Keratinocyte (primary cell): ENCODE measurements around the gene CFAP69.

Source experiments
- EZH2 ChIP-seq: IDR thresholded peaks from one replicate; pipeline ENCODE4 v1.6.1; 2012; ENCODE audit warnings: inconsistent platforms, mild to moderate bottlenecking, low read length, moderate library complexity
- TF ChIP-seq, protein P1 (sequence below), 3 experiments: IDR thresholded peaks in 1 of 3; conservative IDR thresholded peaks in 1 of 3; optimal IDR thresholded peaks in 1 of 3; 2 replicates in 2 of 3; 3 replicates in 1 of 3; pipeline versions ENCODE3 to v1.5.1; 2011; ENCODE audit warnings: low read length in 3 of 3, mild to moderate bottlenecking in 3 of 3, moderate library complexity in 2 of 3, control low read depth in 1 of 3, inconsistent platforms in 1 of 3; ENCODE audit not compliant: insufficient read depth in 2 of 3; ENCODE audit errors: extremely low read depth in 1 of 3

DNA sequence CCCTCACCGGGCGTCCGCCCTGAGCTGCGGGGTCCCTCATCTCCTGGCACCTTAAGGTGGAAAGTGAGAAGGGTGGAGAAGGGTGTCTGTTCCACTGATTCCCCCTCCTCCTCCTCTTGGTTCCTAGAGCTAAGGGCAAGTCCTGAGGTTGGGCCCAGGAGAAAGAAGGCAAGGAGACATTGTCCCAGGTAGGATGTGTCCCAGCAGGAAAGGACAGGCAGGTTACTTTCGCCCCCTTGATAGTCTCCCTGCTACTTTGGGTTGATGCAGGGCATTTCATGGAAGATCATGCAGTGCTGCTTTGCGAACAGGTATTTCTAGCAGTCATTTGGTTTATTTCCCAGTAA, 32.9 kb upstream of the CFAP69 start:
- TF ChIP-seq, protein P1, sequence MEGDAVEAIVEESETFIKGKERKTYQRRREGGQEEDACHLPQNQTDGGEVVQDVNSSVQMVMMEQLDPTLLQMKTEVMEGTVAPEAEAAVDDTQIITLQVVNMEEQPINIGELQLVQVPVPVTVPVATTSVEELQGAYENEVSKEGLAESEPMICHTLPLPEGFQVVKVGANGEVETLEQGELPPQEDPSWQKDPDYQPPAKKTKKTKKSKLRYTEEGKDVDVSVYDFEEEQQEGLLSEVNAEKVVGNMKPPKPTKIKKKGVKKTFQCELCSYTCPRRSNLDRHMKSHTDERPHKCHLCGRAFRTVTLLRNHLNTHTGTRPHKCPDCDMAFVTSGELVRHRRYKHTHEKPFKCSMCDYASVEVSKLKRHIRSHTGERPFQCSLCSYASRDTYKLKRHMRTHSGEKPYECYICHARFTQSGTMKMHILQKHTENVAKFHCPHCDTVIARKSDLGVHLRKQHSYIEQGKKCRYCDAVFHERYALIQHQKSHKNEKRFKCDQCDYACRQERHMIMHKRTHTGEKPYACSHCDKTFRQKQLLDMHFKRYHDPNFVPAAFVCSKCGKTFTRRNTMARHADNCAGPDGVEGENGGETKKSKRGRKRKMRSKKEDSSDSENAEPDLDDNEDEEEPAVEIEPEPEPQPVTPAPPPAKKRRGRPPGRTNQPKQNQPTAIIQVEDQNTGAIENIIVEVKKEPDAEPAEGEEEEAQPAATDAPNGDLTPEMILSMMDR (optimal IDR thresholded peaks at IDR 0.05 in 1 of 3, IDR thresholded peaks at IDR 0.05 in 1 of 3, conservative IDR thresholded peaks at IDR 0.05 in 1 of 3; ENCODE audit: extremely low read depth in 1 of 3, insufficient read depth in 2 of 3, low read length in 3 of 3): no peak
- no peak for TF ChIP-seq EZH2
